ENCODE measurements around the gene RD3L. TPM values are rescaled to one million over a fixed set of nuclear protein-coding genes. Genes with fewer than 3 reads are reported as not detected.
"Not testable (repeated sequence)": the region's sequence is repeated elsewhere in the genome, so short reads cannot be mapped to it uniquely, and the experiment has no call there.

Gene RD3L
- not detected in 2 replicates for total RNA-seq

DNA sequence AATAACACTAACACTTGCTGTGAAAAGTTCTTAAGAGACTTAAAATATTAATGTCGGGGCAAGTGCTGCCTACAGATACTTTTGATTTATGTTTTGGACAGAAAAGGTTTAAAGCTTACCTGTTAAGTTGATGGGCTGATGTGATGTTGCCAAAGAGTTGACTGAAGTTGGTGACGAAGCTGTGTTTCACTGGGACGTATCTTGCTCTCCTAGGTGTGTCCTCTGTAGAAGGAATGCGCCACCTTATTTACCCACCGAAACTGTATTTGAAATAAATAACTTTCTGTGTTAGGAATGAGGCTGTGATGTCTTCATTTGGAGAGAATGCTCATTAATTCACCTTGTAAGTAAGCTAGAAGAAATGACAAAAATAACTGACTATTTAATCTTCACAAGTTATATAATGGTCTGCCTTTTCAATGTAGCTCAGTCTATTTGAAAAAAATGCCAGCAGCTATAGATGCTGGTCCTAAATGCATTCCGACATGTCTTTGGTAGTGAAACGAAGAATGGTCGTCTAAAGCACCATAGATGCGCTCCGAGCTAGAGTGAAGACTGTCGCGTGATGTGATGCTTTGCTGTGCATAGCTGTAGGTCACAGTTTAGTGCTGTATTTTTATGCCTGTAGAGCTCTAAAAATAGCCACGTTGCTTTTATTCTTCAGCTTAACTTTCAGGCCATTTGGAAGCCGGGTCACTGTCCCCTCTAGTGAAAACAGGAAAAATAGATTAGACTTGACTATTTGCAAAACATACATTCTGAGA, at the start of gene RD3L:
TSS of gene RD3L (minus strand) at position 557 of the 764 bp plus-strand sequence. CDS start 834 bp downstream, outside the sequence.
- DNase-seq (ENCODE audit: extremely low read depth, low read depth, low spot score) = no peak

DNA sequence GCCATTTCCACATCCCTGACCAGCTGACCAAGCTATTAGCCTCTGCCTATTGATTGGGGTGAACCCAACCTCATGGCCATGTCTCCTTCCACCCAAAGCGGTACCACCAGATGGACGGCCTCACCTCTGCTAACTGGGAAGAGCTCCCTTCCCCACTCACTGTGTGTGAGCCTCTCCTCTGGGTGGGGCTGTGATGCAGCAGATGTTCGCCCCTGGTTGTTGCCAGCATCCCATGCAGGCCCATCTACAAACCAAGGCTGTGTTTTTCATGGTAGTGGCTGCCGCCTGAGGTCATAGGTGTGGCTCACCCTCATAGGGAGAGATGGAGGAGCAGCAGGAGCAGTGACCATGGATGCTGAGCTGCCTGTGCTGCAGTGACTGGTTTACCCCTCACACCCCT, 47.6 kb upstream of the RD3L start:
- DNase-seq (ENCODE audit: extremely low read depth, low read depth, low spot score) = no peak

DNA sequence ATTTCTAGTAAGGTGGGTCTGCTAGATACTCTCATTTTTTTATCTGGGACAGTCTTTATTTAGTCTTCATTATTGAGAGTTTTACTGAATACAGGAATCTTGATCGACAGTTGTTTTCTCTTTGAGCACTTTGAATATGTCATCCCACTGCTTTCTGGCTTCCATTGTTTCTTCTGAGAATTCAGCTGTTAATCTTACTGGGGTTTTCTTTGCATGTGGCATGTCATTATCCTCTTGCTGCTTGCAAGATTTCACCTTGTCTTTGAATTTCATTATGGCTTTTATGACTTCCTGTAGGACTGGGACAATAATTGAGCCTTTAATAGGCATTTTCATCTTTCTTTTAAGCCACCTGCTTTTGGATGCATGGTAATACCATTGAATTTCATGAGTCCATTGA, 46.7 kb upstream of the RD3L start:
- DNase-seq (ENCODE audit: extremely low read depth, low read depth, low spot score) = no peak

DNA sequence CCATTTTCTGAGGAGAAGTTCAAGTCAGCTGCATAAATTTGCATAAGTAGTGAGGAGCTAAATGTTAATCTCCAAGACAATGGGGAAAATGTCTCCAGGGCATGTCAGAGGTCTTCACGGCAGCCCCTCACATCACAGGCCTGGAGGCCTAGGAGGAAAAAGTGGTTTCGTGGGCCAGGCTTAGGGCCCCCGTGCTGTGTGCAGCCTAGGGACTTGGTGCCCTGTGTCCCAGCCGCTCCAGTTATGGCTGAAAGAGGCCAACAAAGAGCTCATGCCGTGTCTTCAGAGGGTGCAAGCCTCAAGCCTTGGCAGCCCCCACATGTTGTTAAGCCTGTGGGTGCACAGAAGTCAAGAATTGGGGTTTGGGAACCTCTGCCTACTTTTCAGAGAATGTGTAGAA, 41.9 kb upstream of the RD3L start:
- no peak for DNase-seq (ENCODE audit: extremely low read depth, low read depth, low spot score)

DNA sequence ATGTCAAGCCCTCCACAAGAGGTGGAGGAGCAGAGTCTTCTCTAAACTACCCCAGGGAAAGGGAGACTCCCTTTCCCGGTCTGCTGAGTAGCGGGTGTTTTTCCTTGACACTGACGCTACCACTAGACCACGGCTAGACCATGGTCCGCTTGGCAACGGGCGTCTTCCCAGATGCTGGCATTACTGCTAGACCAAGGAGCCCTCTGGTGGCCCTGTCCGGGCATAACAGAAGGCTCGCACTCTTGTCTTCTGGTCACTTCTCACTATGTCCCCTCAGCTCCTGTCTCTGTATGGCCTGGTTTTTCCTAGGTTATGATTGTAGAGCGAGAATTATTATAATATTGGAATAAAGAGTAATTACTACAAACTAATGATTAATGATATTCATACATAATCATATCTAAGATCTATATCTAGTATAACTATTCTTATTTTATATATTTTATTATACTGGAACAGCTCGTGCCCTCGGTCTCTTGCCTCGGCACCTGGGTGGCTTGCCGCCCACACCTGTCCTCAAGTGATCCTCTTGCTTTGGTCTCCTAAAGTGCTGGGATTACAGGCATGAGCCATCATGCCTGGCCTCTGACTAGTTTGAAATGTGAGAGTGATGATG, 38.4 kb upstream of the RD3L start:
- not testable (repeated sequence) for DNase-seq (ENCODE audit: extremely low read depth, low read depth, low spot score)

DNA sequence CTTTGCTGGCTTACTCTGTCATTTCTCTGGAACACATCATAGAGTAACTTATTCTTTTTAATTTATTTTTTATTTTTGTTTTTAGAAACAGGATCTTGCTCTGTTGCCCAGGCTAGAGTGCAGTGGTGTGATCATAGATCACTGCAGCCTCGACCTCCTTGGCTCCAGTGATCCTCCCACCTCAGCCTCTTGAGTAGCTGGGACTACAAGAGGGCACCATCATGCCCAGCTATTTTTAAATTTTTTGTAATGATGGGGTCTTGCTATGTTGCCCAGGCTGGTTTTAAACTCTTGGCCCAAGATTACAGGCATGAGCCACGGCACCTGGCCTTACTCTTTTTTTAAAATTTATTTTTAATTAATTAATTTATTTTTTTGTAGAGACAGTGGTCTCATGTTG, 32.2 kb upstream of the RD3L start:
- no peak for DNase-seq (ENCODE audit: extremely low read depth, low read depth, low spot score)

DNA sequence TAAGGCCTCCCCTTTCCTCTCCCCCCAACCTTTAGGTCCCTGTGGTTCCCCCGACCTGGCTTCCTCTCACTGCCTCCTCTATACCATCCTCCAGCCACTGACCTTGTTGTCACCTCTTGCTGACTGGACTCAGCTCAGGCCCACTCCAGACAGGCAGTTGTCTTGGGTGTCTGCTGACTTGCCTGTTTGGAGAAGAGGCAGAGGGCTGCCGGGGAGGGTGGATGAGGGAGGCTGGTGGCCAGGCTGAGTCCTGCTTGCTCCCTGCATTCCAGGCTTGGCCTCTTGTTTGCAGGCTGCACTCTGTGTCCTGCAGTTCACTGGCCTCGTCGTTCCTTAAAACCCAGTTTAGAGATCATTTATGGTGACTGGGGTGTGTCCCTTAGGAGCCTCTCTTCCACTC, 31.0 kb upstream of the RD3L start:
- DNase-seq (ENCODE audit: extremely low read depth, low read depth, low spot score) = no peak

DNA sequence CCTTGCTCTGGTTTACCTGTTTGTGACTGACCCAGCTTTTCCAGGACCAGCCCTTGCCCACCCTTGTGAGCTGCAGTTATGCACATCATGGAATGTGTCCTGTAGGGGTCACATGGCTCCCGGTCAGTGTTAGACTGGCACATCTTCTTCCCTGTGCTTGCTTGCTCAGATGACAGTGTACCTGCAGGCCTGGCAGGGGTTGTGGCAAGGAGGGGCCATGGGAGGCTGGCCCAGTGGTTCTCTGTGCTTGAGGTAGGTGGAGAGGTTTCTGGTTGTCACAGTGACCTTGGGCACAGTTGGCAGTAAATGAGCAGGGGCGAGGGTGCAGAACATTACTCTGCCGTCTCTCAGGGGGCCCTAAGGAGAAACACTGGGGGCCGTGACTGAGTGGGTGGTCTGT, 27.6 kb upstream of the RD3L start:
- DNase-seq (ENCODE audit: extremely low read depth, low read depth, low spot score) = no peak

DNA sequence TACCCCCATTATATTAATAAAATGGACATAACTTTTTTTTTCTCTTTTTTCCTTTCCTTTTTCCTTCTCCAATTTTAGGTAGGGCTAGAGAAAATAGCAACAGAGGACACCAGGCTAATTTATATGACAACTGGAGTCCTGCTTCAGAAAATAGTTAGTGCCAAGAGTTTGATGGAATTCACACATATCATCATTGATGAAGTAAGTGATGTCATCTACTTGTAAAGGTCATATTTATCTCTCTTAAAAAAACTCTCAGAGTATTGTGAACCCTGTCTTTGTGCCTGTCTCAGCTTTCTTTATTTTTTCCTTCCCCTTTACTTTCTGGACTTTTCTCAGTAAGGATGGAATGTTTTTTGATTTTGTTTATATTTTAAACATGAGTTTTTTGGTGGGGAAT, 24.3 kb upstream of the RD3L start:
- DNase-seq (ENCODE audit: extremely low read depth, low read depth, low spot score) = no peak

DNA sequence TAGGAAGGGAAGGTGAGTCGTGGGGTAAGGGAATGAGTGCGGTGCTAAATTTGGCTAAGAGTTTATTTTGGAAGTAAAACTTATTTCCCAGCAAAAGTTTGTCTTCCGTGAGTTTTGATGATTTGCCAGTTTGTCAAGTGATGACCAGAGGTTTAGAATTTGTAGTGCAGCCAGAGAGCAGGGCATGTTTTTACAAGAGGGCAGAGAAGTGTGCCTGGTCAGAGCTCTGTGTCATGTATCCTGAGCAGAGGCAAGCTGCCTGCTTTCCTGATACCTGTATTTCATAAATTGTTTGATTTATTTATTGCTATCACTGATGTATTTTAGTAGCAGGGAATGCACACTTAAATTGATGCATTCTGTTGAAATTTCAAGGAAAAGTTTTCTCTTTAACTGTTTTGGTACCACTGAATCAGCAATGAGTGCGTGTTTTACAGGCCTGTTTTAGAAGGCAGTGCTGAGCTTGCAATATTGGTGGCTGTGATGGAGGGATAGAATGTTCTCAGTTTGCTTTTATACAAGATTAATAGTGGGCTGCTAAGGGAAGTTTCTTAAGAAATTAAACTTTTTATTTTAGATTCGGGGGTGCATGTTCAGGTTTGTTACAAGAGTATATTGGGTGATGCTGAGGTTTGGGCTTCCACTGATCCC, 19.7 kb upstream of the RD3L start:
- DNase-seq (ENCODE audit: extremely low read depth, low read depth, low spot score) = no peak

DNA sequence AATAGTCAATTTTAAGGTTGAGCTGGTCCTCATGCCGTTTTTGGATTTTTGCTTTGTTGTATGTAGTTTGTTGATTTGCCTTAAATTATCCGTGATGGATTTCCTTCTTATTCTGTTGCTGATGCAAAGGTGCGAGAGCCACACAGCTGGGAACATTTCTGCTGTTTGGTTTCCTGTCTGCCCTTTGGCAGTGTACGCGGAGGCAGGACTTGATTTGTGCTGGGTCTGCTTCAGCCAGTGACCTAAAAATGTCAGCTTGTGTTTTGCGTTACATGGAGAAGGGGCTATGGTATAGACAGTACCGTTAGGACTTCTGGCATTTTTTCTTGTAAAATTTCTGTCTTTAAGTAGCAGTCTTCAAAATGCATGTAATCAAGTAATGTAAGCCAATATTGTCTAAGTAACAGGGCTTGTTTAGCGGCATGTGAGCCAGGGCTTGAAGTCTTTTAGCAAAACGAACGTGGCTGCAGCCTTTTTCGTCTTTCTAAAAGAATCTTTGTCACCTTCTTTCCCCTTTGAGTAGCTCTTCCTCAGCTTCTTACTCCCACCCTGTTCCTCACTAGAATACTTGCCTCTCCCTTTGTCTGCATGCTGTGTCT, 18.2 kb upstream of the RD3L start:
- no peak for DNase-seq (ENCODE audit: extremely low read depth, low read depth, low spot score)

DNA sequence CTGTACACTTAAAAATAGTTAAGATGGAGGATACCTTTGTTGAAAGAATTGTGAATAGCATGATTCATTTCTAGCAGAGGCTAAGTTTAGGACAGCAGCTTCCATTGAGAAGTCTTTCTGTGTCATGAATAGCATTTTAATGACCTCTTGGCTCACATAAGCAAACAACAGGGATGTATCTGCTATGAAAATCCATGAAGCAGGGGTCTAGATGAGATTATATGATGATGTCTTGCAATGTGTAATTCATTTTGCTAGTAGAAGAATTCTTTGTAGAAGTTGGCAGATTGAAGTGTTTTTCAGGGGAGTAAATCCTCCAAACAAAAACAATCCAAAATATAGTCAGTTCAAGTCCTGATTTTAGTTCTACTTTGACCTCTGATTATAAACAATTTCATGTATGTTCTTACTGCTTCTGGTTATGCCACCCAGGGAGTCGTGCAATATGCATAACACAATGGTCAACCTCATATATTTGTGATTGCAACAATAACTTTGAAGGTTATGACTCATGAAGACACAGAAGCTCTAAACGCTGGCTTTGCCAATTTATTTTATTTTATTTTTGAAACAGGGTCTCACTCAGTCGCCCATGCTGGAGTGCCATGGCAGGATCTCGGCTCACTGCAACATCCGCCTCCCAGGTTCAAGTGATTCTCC, 6.9 kb upstream of the RD3L start:
- no peak for DNase-seq (ENCODE audit: extremely low read depth, low read depth, low spot score)

DNA sequence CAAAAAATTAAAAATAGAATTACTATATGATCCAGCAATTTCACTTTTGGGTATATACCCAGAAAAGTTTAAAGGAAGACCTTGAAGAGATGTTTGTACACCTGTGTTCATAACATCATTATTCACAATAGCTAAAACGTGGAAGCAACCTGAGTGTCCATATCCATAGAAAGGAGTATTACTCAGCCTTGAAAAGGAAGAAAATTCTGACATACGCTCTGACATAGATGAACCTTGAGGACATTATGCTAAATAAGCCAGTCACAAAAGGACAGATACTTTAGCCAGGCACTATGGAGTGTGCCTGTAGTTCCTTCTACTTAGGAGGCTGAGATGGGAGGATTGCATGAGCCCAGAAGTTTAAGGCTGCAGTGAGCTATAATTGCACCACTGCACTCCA, 6.1 kb upstream of the RD3L start:
- DNase-seq (ENCODE audit: extremely low read depth, low read depth, low spot score) = no peak

DNA sequence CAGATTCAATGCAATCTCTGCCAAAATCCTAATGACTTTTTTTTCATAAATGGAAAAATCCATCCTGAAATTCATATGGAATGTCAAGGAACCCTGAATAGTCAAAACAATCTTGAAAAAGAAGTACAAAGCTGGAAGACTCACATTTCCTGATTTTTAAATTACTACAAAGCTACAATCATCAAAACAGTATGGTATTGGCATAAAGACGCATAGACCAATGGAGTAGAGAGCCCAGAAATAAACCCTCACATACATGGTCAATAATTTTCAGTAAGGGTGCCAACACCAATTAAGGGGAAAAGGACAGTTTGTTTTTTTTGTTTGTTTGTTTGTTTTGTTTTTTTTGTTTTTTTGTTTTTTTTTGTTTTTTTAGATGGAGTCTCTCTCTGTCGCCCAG, 4.6 kb upstream of the RD3L start:
- no peak for DNase-seq (ENCODE audit: extremely low read depth, low read depth, low spot score)

DNA sequence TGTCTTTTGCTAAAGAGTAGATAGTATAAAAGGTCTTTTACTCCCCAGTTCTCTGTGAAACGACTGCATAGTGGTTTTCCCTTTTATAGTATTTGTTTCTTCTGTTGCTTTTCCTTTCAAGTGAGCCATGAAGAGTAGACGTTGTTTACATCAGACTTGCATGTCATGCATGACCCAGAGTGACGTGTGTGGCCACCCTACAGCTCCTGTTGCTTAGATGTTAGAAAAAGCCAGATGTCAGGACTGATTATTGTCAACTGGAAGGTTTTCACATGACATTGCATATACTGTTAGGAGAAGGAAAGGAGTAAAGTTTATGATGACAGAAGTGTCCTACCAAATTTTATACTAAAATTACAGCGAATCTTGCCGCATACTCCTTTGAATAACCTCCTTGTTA, 1.3 kb upstream of the RD3L start:
- DNase-seq (ENCODE audit: extremely low read depth, low read depth, low spot score) = no peak

DNA sequence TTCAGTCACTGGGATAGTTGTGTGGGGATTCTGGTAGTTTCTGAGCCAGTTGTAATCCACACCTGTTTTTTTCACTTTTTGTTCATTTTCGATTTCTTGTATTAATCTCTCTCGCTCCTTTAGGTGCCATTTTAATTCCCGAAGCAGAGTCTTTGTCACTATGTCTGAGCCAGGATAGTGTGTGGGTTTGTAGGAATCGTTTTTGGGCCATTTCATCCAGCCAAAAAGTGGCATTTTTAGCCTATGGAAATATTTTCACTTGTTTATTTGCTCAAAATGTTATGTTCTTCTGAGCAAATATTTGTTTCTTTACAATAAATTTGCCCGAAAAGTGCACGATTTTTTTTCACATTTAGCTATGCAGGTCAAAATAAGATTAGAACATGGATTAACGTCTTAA, 867 bp downstream of the RD3L start:
- no peak for DNase-seq (ENCODE audit: extremely low read depth, low read depth, low spot score)

DNA sequence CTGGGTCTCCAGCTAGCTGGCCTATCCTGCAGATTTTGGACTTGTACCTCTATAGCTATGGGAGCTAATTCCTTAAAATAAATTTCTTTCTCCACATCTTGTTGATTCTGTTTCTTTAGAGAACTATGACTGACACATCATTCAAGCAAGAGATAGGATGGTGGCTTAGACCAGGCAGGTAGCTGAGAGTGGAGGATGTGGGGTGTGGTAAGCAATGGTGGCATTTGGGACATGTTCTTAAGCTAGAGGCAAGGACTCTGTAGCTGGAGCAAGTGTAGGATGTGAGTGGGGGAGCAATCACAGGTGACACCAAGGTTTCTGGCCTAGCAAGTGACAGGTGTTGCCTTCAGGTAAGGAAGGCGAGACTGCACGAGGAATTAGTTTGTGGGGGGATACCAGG, 7.2 kb downstream of the RD3L start:
- DNase-seq (ENCODE audit: extremely low read depth, low read depth, low spot score) = no peak

DNA sequence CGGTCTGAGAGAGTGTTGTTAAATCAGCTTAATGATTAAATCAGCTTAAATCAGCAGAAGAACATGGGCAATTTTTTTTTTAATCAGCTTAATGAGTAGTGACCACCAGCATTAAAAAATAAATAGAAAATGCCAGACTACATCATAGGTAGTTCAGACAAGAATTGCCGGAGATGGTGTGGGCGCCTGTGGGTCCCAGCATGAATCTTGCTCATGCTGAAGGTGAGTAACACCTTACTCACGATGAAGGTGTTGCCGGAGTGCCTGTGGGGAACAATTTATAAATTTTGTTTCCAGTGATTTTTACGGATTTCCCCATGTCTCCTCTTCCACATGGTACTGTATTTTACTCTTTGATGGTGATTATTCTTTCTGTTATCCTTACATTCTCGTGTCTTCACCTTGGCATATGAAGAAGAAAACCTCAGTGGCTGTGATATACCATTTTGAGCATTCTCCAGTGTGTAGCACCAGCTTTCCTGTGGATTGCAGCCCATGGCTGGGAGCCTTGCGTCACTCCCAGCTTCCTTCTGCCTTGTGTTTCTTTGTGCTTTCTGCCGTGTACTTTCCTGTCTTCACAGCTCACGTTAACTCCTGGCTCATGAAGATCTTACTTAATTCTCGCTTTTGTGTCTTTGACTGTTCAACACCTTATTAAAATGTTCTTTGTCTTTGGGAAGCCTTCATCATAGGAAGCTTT, 9.4 kb downstream of the RD3L start:
- DNase-seq (ENCODE audit: extremely low read depth, low read depth, low spot score) = no peak

DNA sequence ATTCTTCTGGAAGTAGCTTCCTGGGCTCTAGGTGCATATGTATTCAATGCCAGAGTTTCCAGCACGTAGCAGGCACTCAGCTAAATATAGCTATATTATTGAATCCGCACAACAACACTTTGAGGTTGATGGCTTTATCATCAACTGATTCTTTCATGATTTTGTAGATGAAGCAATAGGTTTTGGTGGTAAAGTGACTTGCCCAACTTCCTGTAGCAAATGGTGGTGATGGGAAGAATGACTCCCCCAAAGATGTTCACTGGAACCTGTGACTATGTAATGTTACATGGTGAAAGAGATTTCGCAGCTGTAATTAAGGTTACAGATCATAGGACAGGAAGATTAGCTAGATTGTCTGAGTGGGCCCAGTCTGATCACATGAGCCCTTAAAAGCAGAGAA, 10.9 kb downstream of the RD3L start:
- DNase-seq (ENCODE audit: extremely low read depth, low read depth, low spot score) = no peak

DNA sequence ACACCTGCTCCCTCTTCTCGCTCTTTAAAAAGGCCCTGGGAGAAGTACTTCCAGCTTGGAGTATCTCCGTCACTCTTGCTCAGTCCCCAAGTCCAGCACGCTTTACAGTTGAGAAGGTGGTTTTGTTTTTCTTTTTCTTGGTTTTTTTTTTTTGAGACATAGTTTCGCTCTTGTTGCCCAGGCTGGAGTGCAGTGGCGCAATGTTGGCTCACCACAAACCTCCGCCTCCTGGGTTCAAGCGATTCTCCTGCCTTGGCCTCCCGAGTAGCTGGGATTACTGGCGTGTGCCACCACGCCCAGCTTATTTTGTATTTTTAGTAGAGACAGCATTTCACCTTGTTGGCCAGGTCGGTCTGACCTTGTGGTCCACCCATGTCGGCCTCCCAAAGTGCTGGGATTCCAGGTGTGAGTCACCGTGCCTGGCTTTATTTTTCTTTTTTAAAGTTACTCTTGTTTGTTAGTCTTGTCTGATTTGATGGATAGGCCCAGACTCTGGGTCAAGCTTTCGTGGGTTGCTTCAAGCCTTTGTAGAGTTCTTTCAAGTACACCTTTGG, 12.2 kb downstream of the RD3L start:
- no peak for DNase-seq (ENCODE audit: extremely low read depth, low read depth, low spot score)

All from glomerular endothelial cell (primary cell).